ENCODE results near the gene DHRS7.

GRCh38 chr14:60101786-60102185 lies 63.4 kb downstream of the DHRS7 start:
- no peak for TF ChIP-seq POLR2AphosphoS5 (IDR thresholded peaks at IDR 0.05; ENCODE audit: low read depth, low read length)
- TF ChIP-seq MEF2A (IDR thresholded peaks at IDR 0.05; ENCODE audit: borderline replicate concordance, low read depth) = no peak
- no peak for TF ChIP-seq RAD21 (IDR thresholded peaks at IDR 0.05; ENCODE audit: low read length)
- TF ChIP-seq FOXJ3 (CRISPR knock-in tag; IDR thresholded peaks at IDR 0.05) = no peak
- no peak for TF ChIP-seq NFIC (IDR thresholded peaks at IDR 0.05; ENCODE audit: borderline replicate concordance)
- TF ChIP-seq TAF1 (IDR thresholded peaks at IDR 0.05; ENCODE audit: borderline replicate concordance, low read depth, low read length) = no peak
- TF ChIP-seq FOXM1 (IDR thresholded peaks at IDR 0.05; ENCODE audit: low read depth) = no peak
- TF ChIP-seq EZH2phosphoT487 (IDR thresholded peaks at IDR 0.05; ENCODE audit: borderline replicate concordance, low read depth) = no peak

All from SK-N-SH (cell line).